NB4 (cell line): Measurements from ENCODE around the gene SFTPB.

Source experiments
- DNase-seq: peaks from one replicate; pipeline ENCODE4 v3.0.0; 2010; ENCODE audit warnings: low read depth
- H3K4me3 ChIP-seq: one replicate; pipeline ENCODE4 v1.5.1; 2011; ENCODE audit warnings: mild to moderate bottlenecking, low read depth, low read length, moderate library complexity
- MYC ChIP-seq: IDR thresholded peaks from 2 replicates; pipeline ENCODE4 v1.6.1; 2011; ENCODE audit warnings: low read depth, low read length
- POLR2A ChIP-seq: IDR thresholded peaks from 2 replicates; pipeline ENCODE4 v1.6.1; 2011; ENCODE audit warnings: mild to moderate bottlenecking; ENCODE audit not compliant: insufficient read length; ENCODE audit errors: extremely low read depth
- TF ChIP-seq, protein P1 (sequence below): IDR thresholded peaks from 2 replicates; pipeline ENCODE4 v1.6.1; 2011; ENCODE audit warnings: low read depth, low read length
- TF ChIP-seq, protein P2 (sequence below): IDR thresholded peaks from one replicate; pipeline ENCODE4 v1.5.1; 2012; ENCODE audit warnings: low read depth, low read length

SFTPB gene

GRCh38 chr2:85666016-85666415 is 2.0 kb downstream of the SFTPB start:
- no peak for TF ChIP-seq MYC
- TF ChIP-seq POLR2A, result no peak
- TF ChIP-seq, protein P1, sequence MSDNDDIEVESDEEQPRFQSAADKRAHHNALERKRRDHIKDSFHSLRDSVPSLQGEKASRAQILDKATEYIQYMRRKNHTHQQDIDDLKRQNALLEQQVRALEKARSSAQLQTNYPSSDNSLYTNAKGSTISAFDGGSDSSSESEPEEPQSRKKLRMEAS, result no peak
- TF ChIP-seq, protein P2, sequence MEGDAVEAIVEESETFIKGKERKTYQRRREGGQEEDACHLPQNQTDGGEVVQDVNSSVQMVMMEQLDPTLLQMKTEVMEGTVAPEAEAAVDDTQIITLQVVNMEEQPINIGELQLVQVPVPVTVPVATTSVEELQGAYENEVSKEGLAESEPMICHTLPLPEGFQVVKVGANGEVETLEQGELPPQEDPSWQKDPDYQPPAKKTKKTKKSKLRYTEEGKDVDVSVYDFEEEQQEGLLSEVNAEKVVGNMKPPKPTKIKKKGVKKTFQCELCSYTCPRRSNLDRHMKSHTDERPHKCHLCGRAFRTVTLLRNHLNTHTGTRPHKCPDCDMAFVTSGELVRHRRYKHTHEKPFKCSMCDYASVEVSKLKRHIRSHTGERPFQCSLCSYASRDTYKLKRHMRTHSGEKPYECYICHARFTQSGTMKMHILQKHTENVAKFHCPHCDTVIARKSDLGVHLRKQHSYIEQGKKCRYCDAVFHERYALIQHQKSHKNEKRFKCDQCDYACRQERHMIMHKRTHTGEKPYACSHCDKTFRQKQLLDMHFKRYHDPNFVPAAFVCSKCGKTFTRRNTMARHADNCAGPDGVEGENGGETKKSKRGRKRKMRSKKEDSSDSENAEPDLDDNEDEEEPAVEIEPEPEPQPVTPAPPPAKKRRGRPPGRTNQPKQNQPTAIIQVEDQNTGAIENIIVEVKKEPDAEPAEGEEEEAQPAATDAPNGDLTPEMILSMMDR, result no peak

GRCh38 chr2:85665264-85665937 is 2.6 kb downstream of the SFTPB start:
- TF ChIP-seq, protein P1, result no peak
- TF ChIP-seq, protein P2, result no peak
- no peak for TF ChIP-seq POLR2A
- no peak for TF ChIP-seq MYC
- no peak for DNase-seq
- no peak overlapping the region for H3K4me3 ChIP-seq

More at GRCh38 chr2:85666016-85666415, 2.0 kb downstream of the SFTPB start:
- no peak overlapping the region for H3K4me3 ChIP-seq
- DNase-seq, result no peak

- TF ChIP-seq MYC, result no peak
- TF ChIP-seq, protein P1, result no peak
- TF ChIP-seq, protein P2, result no peak
- TF ChIP-seq POLR2A, result no peak
- H3K4me3 ChIP-seq, result no peak overlapping the region
- no peak for DNase-seq
Observed at GRCh38 chr2:85663594-85664565, 4.1 kb downstream of the SFTPB start.

DNA sequence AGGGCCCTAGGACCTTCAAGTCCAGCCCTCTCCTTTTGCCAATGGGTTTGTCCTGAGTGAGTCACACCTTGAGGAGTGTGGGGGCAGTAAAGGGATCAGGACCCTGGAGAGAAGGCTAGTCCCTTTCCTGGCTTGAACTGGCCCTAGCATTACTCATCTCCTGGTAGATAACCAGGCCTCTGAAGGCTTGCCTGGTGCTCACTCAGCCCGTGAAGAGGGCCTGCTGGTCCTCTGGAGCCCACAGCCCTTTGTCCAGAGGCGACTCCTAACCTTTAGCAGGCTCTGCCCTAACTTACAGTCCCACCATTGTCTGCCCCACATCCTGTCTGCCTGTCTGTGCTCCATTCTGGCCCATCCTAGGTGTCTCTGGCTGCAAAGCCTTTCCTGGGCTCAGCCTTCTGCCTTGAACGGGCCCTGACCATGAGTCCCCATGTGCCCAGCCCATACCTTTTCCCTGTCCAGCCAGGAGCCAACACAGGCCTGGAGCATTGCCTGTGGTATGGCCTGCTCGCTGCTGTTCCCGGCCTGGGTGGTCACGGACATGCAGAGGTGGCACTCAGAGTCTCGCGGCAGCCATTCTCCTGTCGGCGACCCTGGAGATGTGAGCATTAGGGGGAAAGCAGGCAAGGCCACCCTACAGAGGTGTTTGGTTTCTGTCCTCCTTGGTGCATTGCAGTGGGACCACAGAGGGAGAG is 5.0 kb downstream of the SFTPB start:
- peak; percentile 39 for DNase-seq
- no peak for TF ChIP-seq POLR2A
- TF ChIP-seq, protein P2, result no peak
- TF ChIP-seq MYC, result no peak
- TF ChIP-seq, protein P1, result no peak
- H3K4me3 ChIP-seq, result no peak overlapping the region

DNA sequence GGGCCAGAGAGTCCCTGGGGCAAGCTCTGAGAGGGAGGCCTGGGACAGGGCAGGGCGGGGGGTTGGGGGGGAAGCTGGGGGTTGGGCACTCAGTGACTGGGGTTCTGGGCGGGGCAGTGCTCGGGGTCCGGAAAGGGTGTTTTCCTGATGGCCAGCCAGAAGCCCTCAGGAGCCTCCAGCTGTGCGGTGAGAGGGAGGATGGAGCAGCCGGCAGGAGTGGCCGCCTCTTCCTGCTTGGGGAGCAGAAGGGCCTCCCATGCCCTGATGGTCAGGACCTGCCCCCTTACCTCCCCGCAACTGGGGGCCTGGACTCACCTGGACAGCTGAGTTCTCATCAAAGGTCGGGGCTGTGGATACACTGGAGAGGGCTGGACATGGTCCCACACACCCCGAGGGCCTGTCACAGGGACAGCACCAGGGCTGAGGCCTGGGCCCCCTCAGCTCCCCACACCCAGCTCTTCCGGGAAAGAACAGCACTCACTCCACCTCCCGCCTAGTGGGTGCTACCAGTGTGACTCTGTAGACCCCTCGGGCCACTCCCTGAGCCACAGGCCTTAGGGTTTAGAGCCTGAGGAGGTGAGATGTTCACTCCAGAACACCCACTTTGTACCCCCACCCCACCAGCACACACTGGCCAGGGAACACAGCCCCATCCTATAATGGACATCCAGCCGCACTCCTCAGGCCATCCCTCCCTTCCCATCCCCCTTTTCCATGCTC is 6.7 kb downstream of the SFTPB start:
- no peak for DNase-seq
- TF ChIP-seq, protein P1, result no peak
- TF ChIP-seq POLR2A, result no peak
- no peak for TF ChIP-seq MYC
- TF ChIP-seq, protein P2, result no peak

More for the DNA sequence above, 6.7 kb downstream of the SFTPB start:
- no peak overlapping the region for H3K4me3 ChIP-seq
